ENCODE data around the gene CAMK2D.

Gene CAMK2D

DNA sequence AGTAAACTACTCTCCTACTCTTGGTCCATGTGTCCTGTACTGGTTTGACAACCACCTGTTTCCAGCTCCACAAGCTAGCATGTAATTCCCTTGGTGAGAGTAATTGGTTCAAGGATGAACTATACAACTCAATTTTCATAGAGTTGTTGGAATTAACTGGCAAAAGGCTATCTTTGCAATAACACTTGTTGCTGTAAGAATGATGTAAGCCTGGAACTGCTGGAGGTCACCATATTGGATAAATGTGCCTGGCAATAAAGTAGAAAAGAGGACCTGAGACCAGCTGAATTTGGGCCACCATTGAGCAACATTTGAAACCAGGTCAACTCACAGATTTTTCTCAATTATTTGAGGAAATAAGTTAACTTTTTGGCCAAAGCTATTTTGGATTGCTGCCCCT, 175.5 kb downstream of the CAMK2D start:
- TF ChIP-seq CTCF (IDR thresholded peaks at IDR 0.05; ENCODE audit: insufficient read depth, low read depth, low read length, missing control alignments), result no peak
- DNase-seq (ENCODE audit: low read depth), result no peak
- H3K4me3 ChIP-seq (ENCODE audit: low read length), result no peak overlapping the region

DNA sequence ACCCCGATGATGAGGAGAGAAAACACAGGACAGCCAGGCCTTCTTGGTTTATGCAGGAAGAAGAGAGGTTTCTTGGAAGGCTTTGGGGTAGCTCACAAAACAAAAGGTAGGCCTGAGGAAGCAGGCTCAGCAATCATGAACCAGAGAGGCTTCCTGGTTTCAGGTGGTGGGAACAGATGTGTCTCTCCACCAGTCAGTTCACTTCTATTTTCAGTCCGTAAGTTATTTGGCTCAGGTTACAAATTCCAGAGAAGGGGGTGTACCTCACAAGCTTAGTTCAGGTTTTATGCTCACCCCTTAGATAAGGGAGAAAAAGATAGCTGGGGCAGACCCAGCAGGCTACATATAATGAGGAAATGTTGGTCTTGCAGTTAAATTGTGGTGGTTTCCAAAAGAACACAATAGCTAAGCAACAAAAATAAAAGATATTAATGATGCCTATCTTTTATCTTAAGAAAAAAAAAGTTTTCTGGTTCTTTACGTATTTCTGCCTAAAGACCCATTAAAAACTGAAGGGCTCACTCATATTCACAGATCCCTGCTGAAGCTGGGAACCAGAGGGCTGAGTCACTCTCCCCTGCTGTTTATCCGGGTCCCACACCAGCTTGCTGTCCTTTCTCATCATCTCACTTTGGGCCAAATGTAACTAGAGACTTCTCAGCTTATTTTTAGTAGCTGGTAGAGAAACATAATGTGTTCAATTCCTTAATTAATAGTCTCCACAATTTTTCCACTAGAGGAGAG, 177.0 kb downstream of the CAMK2D start:
- DNase-seq (ENCODE audit: low read depth), result no peak
- no peak overlapping the region for H3K4me3 ChIP-seq (ENCODE audit: low read length)
- no peak for TF ChIP-seq CTCF (IDR thresholded peaks at IDR 0.05; ENCODE audit: insufficient read depth, low read depth, low read length, missing control alignments)

- no peak for TF ChIP-seq CTCF (IDR thresholded peaks at IDR 0.05; ENCODE audit: insufficient read depth, low read depth, low read length, missing control alignments)
Observed at GRCh38 chr4:113582737-113583136, 178.8 kb downstream of the CAMK2D start.

DNA sequence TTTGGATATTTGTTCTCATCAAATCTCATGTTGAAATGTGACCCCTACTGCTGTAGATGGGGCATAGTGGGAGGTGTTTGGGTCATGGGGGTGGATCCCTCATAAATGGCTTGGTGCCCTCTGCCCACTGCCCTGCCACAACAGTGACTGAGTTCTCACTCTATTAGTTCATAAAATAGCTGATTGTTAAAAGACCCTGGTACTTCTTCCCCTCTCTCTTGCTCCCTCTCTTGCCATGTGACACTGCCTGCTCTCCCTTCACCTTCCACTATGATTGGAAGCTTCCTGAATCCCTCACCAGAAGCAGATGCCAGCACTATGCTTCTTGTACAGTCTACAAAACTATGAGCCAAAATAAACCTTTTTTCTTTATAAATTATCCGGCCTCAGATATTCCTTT, 182.2 kb downstream of the CAMK2D start:
- no peak for DNase-seq (ENCODE audit: low read depth)
- no peak overlapping the region for H3K4me3 ChIP-seq (ENCODE audit: low read length)
- no peak for TF ChIP-seq CTCF (IDR thresholded peaks at IDR 0.05; ENCODE audit: insufficient read depth, low read depth, low read length, missing control alignments)

More at GRCh38 chr4:113582737-113583136, 178.8 kb downstream of the CAMK2D start:
- DNase-seq (ENCODE audit: low read depth), result no peak
- no peak overlapping the region for H3K4me3 ChIP-seq (ENCODE audit: low read length)

GRCh38 chr4:113576947-113577678, 184.4 kb downstream of the CAMK2D start:
- TF ChIP-seq CTCF (IDR thresholded peaks at IDR 0.05; ENCODE audit: insufficient read depth, low read depth, low read length, missing control alignments), result no peak
- no peak for DNase-seq (ENCODE audit: low read depth)
- H3K4me3 ChIP-seq (ENCODE audit: low read length), result no peak overlapping the region

DNA sequence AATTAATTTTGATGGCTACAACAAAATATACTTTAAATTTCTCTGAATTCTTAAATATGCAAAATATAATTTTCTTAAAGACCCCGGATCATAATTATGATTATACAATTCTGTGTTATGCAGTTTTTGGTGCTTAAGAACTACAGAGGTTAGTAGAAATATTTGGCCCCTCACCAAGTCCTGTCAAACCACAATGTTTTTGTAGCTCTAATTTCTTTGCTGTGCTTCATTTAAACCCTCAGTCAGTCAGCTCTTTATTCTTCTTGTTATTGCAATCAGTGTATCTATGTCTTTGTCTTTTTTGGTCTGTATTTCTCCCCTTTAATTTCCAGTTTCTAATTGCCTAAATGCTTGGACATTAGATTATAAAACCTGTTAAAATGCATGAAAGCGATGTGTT, 186.1 kb downstream of the CAMK2D start:
- no peak overlapping the region for H3K4me3 ChIP-seq (ENCODE audit: low read length)
- DNase-seq (ENCODE audit: low read depth), result no peak
- TF ChIP-seq CTCF (IDR thresholded peaks at IDR 0.05; ENCODE audit: insufficient read depth, low read depth, low read length, missing control alignments), result no peak

Data from epithelial cell of esophagus (primary cell).